Kidney epithelial cell (primary cell): ENCODE measurements around the gene RUNX1. TPM values are rescaled to one million over a fixed set of nuclear protein-coding genes. Genes with fewer than 3 reads are reported as not detected.

Experiments used
- DNase-seq: peaks from one replicate; pipeline ENCODE4 v3.0.0-alpha.2; 2010; ENCODE audit warnings: low read depth
- H3K27me3 ChIP-seq: 2 replicates; pipeline ENCODE4 v1.6.0; 2011; ENCODE audit warnings: low read length; ENCODE audit not compliant: control insufficient read depth, insufficient read depth
- H3K36me3 ChIP-seq: 2 replicates; pipeline ENCODE4 v1.5.1; 2011; ENCODE audit warnings: low read length; ENCODE audit not compliant: control insufficient read depth, insufficient read depth
- H3K4me3 ChIP-seq: 2 replicates; pipeline ENCODE4 v1.5.1; 2011; ENCODE audit warnings: low read depth, mild to moderate bottlenecking, control low read depth, low read length
- CTCF ChIP-seq: IDR thresholded peaks from 2 replicates; pipeline ENCODE4 v1.5.1; 2011; ENCODE audit warnings: mild to moderate bottlenecking, moderate library complexity, low read length, control low read depth, inconsistent platforms; ENCODE audit not compliant: insufficient read depth, poor library complexity, severe bottlenecking
- total RNA-seq: library from RNA; depleted of rRNA; stranded (reverse); fragments of >200 nt; gene quantifications from 2 replicates; pipeline ENCODE4 v1.2.3, GENCODE V29; 2015

Gene RUNX1
- total RNA-seq, 1 donor from 2014 or later, result 43.0 TPM

- DNase-seq, result no peak
- no peak overlapping the region for H3K4me3 ChIP-seq
- H3K36me3 ChIP-seq, result no peaks in the 10 kb centered on the region
- no peak for TF ChIP-seq CTCF
- no peaks in the 10 kb centered on the region for H3K27me3 ChIP-seq
These were observed 38.7 kb downstream of the RUNX1 start for GRCh38 chr21:35010447-35010846.

- H3K36me3 ChIP-seq, result no peaks in the 10 kb centered on the region
- H3K27me3 ChIP-seq, result no peaks in the 10 kb centered on the region
- no peak for DNase-seq
- TF ChIP-seq CTCF, result no peak
- H3K4me3 ChIP-seq, result no peak overlapping the region
These were observed 41.8 kb downstream of the RUNX1 start for GRCh38 chr21:35007348-35007747.

- Histone ChIP-seq H3K4me3 (no peak overlapping the region), H3K27me3 (no peaks in the 10 kb centered on the region), H3K36me3 (no peaks in the 10 kb centered on the region)
- no peak for TF ChIP-seq CTCF
- no peak for DNase-seq
These were observed 42.3 kb downstream of the RUNX1 start for GRCh38 chr21:35006771-35007170.

- no peaks in the 10 kb centered on the region for H3K36me3 ChIP-seq
- H3K4me3 ChIP-seq, result no peak overlapping the region
- no peaks in the 10 kb centered on the region for H3K27me3 ChIP-seq
- TF ChIP-seq CTCF, result no peak
- no peak for DNase-seq
These were observed 42.9 kb downstream of the RUNX1 start for GRCh38 chr21:35006248-35006647.

GRCh38 chr21:35005560-35006224 is 43.4 kb downstream of the RUNX1 start:
- no peak for TF ChIP-seq CTCF
- Histone ChIP-seq H3K27me3 (no peaks in the 10 kb centered on the region), H3K36me3 (no peaks in the 10 kb centered on the region), H3K4me3 (no peak overlapping the region)
- no peak for DNase-seq

GRCh38 chr21:35005077-35005476 is 44.0 kb downstream of the RUNX1 start:
- Histone ChIP-seq H3K4me3 (no peak overlapping the region), H3K27me3 (no peaks in the 10 kb centered on the region), H3K36me3 (no peaks in the 10 kb centered on the region)
- no peak for DNase-seq
- no peak for TF ChIP-seq CTCF
